Hepatocyte (in vitro differentiated cells): ENCODE results near the gene LRP1B. TPM values are rescaled to one million over a fixed set of nuclear protein-coding genes. Genes with fewer than 3 reads are reported as not detected.

ENCODE experiments used
- DNase-seq: peaks from one replicate; pipeline ENCODE4 v3.0.0-alpha.2; 2016; ENCODE audit warnings: low spot score
- H2AFZ ChIP-seq: fragments of 200-600 bp; sonication (generic); 2 replicates; pipeline ENCODE4 v1.6.0; 2016; ENCODE audit warnings: antibody characterized with exemption, mild to moderate bottlenecking
- H3K27ac ChIP-seq: fragments of 200-600 bp; sonication (generic); 2 replicates; pipeline ENCODE4 v1.5.1; 2016; ENCODE audit warnings: mild to moderate bottlenecking
- H3K27me3 ChIP-seq: fragments of 200-600 bp; sonication (generic); 2 replicates; pipeline ENCODE4 v1.6.1; 2016
- H3K36me3 ChIP-seq: fragments of 200-600 bp; sonication (generic); replicated peaks from 2 replicates; pipeline ENCODE4 v1.5.1; 2016; ENCODE audit warnings: low read depth; ENCODE audit not compliant: insufficient read depth
- H3K4me1 ChIP-seq: fragments of 200-600 bp; sonication (generic); 2 replicates; pipeline ENCODE4 v1.5.1; 2016; ENCODE audit warnings: mild to moderate bottlenecking, moderate library complexity; ENCODE audit not compliant: insufficient read depth
- H3K4me2 ChIP-seq: fragments of 200-600 bp; sonication (generic); 2 replicates; pipeline ENCODE4 v1.6.0; 2016
- H3K4me3 ChIP-seq: fragments of 200-600 bp; sonication (generic); 2 replicates; pipeline ENCODE4 v1.5.1; 2016; ENCODE audit warnings: mild to moderate bottlenecking
- H3K79me2 ChIP-seq: fragments of 200-600 bp; sonication (generic); 2 replicates; pipeline ENCODE4 v1.6.0; 2017; ENCODE audit warnings: mild to moderate bottlenecking
- H3K9me2 ChIP-seq: fragments of 200-600 bp; sonication (generic); replicated peaks from 2 replicates; pipeline ENCODE4 v1.6.0; 2017; ENCODE audit warnings: mild to moderate bottlenecking; ENCODE audit not compliant: insufficient read depth
- H3K9me3 ChIP-seq: fragments of 200-600 bp; sonication (generic); 2 replicates; pipeline ENCODE4 v1.5.1; 2016; ENCODE audit warnings: low read depth, mild to moderate bottlenecking
- H4K20me1 ChIP-seq: fragments of 200-600 bp; sonication (generic); 2 replicates; pipeline ENCODE4 v1.6.0; 2016; ENCODE audit warnings: mild to moderate bottlenecking; ENCODE audit not compliant: insufficient read depth, poor library complexity, severe bottlenecking
- CTCF ChIP-seq: fragments of 200-600 bp; sonication (generic); IDR thresholded peaks from 2 replicates; pipeline ENCODE4 v1.5.1; 2016; ENCODE audit warnings: antibody characterized with exemption, mild to moderate bottlenecking; ENCODE audit not compliant: poor library complexity
- EZH2 ChIP-seq: fragments of 200-600 bp; sonication (generic); IDR thresholded peaks from 2 replicates; pipeline ENCODE4 v1.6.1; 2016; ENCODE audit warnings: antibody characterized with exemption, mild to moderate bottlenecking, borderline replicate concordance
- EZH2phosphoT487 ChIP-seq: fragments of 200-600 bp; sonication (generic); IDR thresholded peaks from one replicate; pipeline ENCODE4 v1.6.1; 2018; ENCODE audit warnings: antibody characterized with exemption, mild to moderate bottlenecking, low read depth, moderate library complexity; ENCODE audit not compliant: unreplicated experiment, severe bottlenecking
- WGBS: methylation state at CpG from one replicate; pipeline ENCODE4 v1.1.6; 2016; ENCODE audit warnings: low lambda C conversion rate; ENCODE audit errors: missing lambda C conversion rate; 5-methylcytosine and 5-hydroxymethylcytosine counted together
- polyA plus RNA-seq: library from polyadenylated mRNA; unstranded; fragments of >200 nt; fragmentation: Nextera tagmentation; extraction: Ambion mirVana; gene quantifications from 2 replicates; pipeline ENCODE4 v1.2.1, GENCODE V29; 2016
- total RNA-seq: library from RNA; depleted of rRNA; stranded (reverse); fragments of >200 nt; gene quantifications from 2 replicates; pipeline ENCODE4 v1.2.3, GENCODE V29; 2014

Gene LRP1B
- total and polyA plus RNA-seq, 2 experiments from 2014 or later: 0.65 to 2.0 TPM

- no peaks in the 10 kb centered on the region for H3K9me2 ChIP-seq
- H3K4me2 ChIP-seq: no peak overlapping the region
- no peaks in the 10 kb centered on the region for H3K9me3 ChIP-seq
- TF ChIP-seq EZH2 (no peak), EZH2phosphoT487 (no peak), CTCF (no peak)
- H2AFZ ChIP-seq: no peak overlapping the region
- no peaks in the 10 kb centered on the region for H3K36me3 ChIP-seq
- H3K79me2 ChIP-seq: no peaks in the 10 kb centered on the region
- no peak overlapping the region for H3K27ac ChIP-seq
- no peaks in the 10 kb centered on the region for H4K20me1 ChIP-seq
- H3K27me3 ChIP-seq: no peaks in the 10 kb centered on the region
- WGBS: 25% methylated on average over 1 of the region's 1 CpG
- peak; percentile 13 for DNase-seq
- H3K4me1 ChIP-seq: no peaks in the 10 kb centered on the region
- H3K4me3 ChIP-seq: no peak overlapping the region
Measured at GRCh38 chr2:142175813-142176338, 45.1 kb upstream of the LRP1B start.

- Histone ChIP-seq H3K4me2 (no peak overlapping the region), H2AFZ (no peak overlapping the region), H3K79me2 (no peaks in the 10 kb centered on the region), H3K9me2 (no peaks in the 10 kb centered on the region), H4K20me1 (no peaks in the 10 kb centered on the region), H3K27me3 (no peaks in the 10 kb centered on the region), H3K27ac (no peak overlapping the region), H3K4me1 (no peaks in the 10 kb centered on the region), H3K36me3 (no peaks in the 10 kb centered on the region), H3K4me3 (no peak overlapping the region), H3K9me3 (no peaks in the 10 kb centered on the region)
- DNase-seq: no peak
- no peak for TF ChIP-seq EZH2
- TF ChIP-seq CTCF: no peak
- TF ChIP-seq EZH2phosphoT487: no peak
- WGBS: 37% methylated on average over 1 of the region's 1 CpG
Measured at GRCh38 chr2:142174176-142174575, 43.4 kb upstream of the LRP1B start.

GRCh38 chr2:142170847-142171246, 40.0 kb upstream of the LRP1B start:
- 88% methylated on average over 2 of the region's 2 CpGs for WGBS
- Histone ChIP-seq H3K4me3 (no peak overlapping the region), H3K4me1 (no peaks in the 10 kb centered on the region), H3K36me3 (no peaks in the 10 kb centered on the region), H2AFZ (no peak overlapping the region), H3K27me3 (no peaks in the 10 kb centered on the region), H3K9me2 (no peaks in the 10 kb centered on the region), H3K79me2 (no peaks in the 10 kb centered on the region), H4K20me1 (no peaks in the 10 kb centered on the region), H3K27ac (no peak overlapping the region), H3K4me2 (no peak overlapping the region), H3K9me3 (no peaks in the 10 kb centered on the region)
- TF ChIP-seq EZH2phosphoT487 (no peak), EZH2 (no peak)
- no peak for DNase-seq

- WGBS: 34% methylated on average over 3 of the region's 3 CpGs
- Histone ChIP-seq H3K27me3 (no peaks in the 10 kb centered on the region), H3K9me3 (no peaks in the 10 kb centered on the region)
Measured at GRCh38 chr2:142165790-142166189, 35.0 kb upstream of the LRP1B start.

More at GRCh38 chr2:142165790-142166189, 35.0 kb upstream of the LRP1B start:
- Histone ChIP-seq H3K79me2 (no peaks in the 10 kb centered on the region), H3K9me2 (no peaks in the 10 kb centered on the region), H3K36me3 (no peaks in the 10 kb centered on the region), H2AFZ (no peak overlapping the region), H3K4me1 (no peaks in the 10 kb centered on the region), H4K20me1 (no peaks in the 10 kb centered on the region), H3K4me3 (no peak overlapping the region), H3K4me2 (no peak overlapping the region), H3K27ac (no peak overlapping the region)
- DNase-seq: peak; percentile 61
- TF ChIP-seq CTCF (peak; percentile 52), EZH2 (no peak), EZH2phosphoT487 (no peak)
